Stomach (tissue), 4 donors: ENCODE measurements around the gene OR10P1.

Experiments used
- EP300 ChIP-seq: sonication (generic); formaldehyde crosslinking; IDR thresholded peaks from one replicate; pipeline ENCODE4 v1.6.1; 2017; ENCODE audit warnings: antibody characterized with exemption
- POLR2A ChIP-seq, 4 donors: fragments of 450-650 bp; IDR thresholded peaks; one replicate each; pipeline ENCODE4 v1.6.1; 2016; ENCODE audit warnings: antibody characterized with exemption in 4 of 4, control low read depth in 2 of 4, mild to moderate bottlenecking in 1 of 4, moderate library complexity in 1 of 4
- POLR2AphosphoS5 ChIP-seq, 3 donors: sonication (generic); formaldehyde crosslinking; IDR thresholded peaks; one replicate each; pipeline ENCODE4 v1.6.1; 2016; ENCODE audit warnings: antibody characterized with exemption in 3 of 3
- TF ChIP-seq, protein P1 (sequence below), 7 experiments: fragments of 450-650 bp in 4 of 7; fragments of 200-600 bp in 3 of 7; sonication (generic) in 3 of 7; IDR thresholded peaks; one replicate each; pipeline ENCODE4 v1.5.1; 2016 to 2019; ENCODE audit warnings: antibody characterized with exemption in 7 of 7, control low read depth in 2 of 7, mild to moderate bottlenecking in 1 of 7

DNA sequence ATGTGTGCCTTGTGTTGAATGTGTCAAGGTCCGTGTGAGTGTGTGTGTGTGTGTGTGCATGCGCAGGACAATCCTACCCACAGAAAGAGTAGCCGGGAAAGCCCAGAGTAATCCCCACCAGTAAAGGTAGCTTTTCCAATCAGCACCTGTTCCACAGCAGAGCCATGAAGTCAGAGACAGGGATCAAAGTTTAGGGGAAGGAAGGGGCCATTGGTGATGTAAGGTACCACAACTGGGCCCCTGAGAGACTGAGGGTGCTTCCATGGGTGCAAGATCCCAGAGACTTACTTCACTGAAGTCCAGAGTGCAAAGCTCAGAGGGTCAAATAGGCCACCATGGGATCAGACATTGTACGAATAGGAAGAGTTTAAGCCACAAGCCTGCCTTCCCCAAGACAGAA, 20.5 kb downstream of the OR10P1 start:
- TF ChIP-seq, protein P1, sequence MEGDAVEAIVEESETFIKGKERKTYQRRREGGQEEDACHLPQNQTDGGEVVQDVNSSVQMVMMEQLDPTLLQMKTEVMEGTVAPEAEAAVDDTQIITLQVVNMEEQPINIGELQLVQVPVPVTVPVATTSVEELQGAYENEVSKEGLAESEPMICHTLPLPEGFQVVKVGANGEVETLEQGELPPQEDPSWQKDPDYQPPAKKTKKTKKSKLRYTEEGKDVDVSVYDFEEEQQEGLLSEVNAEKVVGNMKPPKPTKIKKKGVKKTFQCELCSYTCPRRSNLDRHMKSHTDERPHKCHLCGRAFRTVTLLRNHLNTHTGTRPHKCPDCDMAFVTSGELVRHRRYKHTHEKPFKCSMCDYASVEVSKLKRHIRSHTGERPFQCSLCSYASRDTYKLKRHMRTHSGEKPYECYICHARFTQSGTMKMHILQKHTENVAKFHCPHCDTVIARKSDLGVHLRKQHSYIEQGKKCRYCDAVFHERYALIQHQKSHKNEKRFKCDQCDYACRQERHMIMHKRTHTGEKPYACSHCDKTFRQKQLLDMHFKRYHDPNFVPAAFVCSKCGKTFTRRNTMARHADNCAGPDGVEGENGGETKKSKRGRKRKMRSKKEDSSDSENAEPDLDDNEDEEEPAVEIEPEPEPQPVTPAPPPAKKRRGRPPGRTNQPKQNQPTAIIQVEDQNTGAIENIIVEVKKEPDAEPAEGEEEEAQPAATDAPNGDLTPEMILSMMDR (IDR thresholded peaks at IDR 0.05): no peak
- TF ChIP-seq POLR2A (IDR thresholded peaks at IDR 0.05) (no peak), POLR2AphosphoS5 (IDR thresholded peaks at IDR 0.05) (no peak), EP300 (no peak)
